SK-N-SH (cell line): Measurements from ENCODE around the gene ZNF888. TPM values are rescaled to one million over a fixed set of nuclear protein-coding genes. Genes with fewer than 3 reads are reported as not detected.

Experiments used
- CTCF ChIA-PET: fragments of 300-600, 350-600 bp; formaldehyde crosslinking; extraction: SDS; loops from one replicate; lab custom pipeline; 2021; lab: Yijun Ruan, JAX
- POLR2A ChIA-PET: fragments of 350-600 bp; sonication (Branson Sonifier 250); formaldehyde crosslinking; extraction: SDS; loops from one replicate; lab custom pipeline; 2020; ENCODE audit warnings: antibody characterized with exemption, inconsistent platforms; lab: Yijun Ruan, JAX
- DNase-seq: peaks from one replicate; pipeline ENCODE4 v3.0.0; 2012
- H2AFZ ChIP-seq: fragments of 200-600 bp; sonication (generic); 2 replicates; pipeline ENCODE4 v1.8.1; 2016; ENCODE audit warnings: antibody characterized with exemption, mild to moderate bottlenecking, low read depth
- H3F3A ChIP-seq: fragments of 200-600 bp; sonication (generic); replicated peaks from 2 replicates; pipeline ENCODE3; 2016; ENCODE audit warnings: antibody characterized with exemption, mild to moderate bottlenecking; ENCODE audit not compliant: insufficient read depth
- H3K27ac ChIP-seq, 2 experiments: fragments of 200-500 bp in 1 of 2; fragments of 200-600 bp in 1 of 2; sonication (Bioruptor generic) in 1 of 2; sonication (generic), shearing (Covaris generic) in 1 of 2; 2 replicates each; pipeline versions ENCODE4 v1.5.1 to v1.6.1; 2014 to 2016; ENCODE audit warnings: low read depth in 2 of 2, inconsistent platforms in 1 of 2, low read length in 1 of 2, mild to moderate bottlenecking in 1 of 2, mixed read lengths in 1 of 2
- H3K27me3 ChIP-seq: fragments of 200-600 bp; sonication (generic), shearing (Covaris generic); 2 replicates; pipeline ENCODE4 v1.6.1; 2016; ENCODE audit warnings: mixed run types; ENCODE audit not compliant: insufficient read depth
- H3K36me3 ChIP-seq, 2 experiments: fragments of 200-500 bp in 1 of 2; fragments of 200-600 bp in 1 of 2; sonication (Bioruptor generic) in 1 of 2; sonication (generic) in 1 of 2; replicated peaks in 1 of 2; 2 replicates each; pipeline versions ENCODE3 to v1.5.1; 2014 to 2016; ENCODE audit warnings: low read length in 1 of 2, mild to moderate bottlenecking in 1 of 2; ENCODE audit not compliant: insufficient read depth in 2 of 2, control insufficient read depth in 1 of 2
- H3K4me1 ChIP-seq, 2 experiments: fragments of 200-500 bp in 1 of 2; fragments of 200-600 bp in 1 of 2; sonication (Bioruptor generic) in 1 of 2; sonication (generic), shearing (Covaris generic) in 1 of 2; 2 replicates each; pipeline versions ENCODE4 v1.5.1 to v1.6.1; 2014 to 2016; ENCODE audit warnings: low read depth in 1 of 2, low read length in 1 of 2, mixed run types in 1 of 2; ENCODE audit not compliant: insufficient read depth in 2 of 2, control insufficient read depth in 1 of 2
- H3K4me2 ChIP-seq: fragments of 200-600 bp; sonication (generic), shearing (Covaris generic); 2 replicates; pipeline ENCODE4 v1.6.1; 2017; ENCODE audit warnings: mixed run types
- H3K4me3 ChIP-seq, 2 experiments: fragments of 200-500 bp in 1 of 2; fragments of 200-600 bp in 1 of 2; sonication (Bioruptor generic) in 1 of 2; sonication (generic), shearing (Covaris generic) in 1 of 2; 2 replicates each; pipeline versions ENCODE4 v1.5.1 to v1.8.1; 2014 to 2016; ENCODE audit warnings: low read depth in 2 of 2, inconsistent platforms in 1 of 2, low read length in 1 of 2, mild to moderate bottlenecking in 1 of 2, mixed read lengths in 1 of 2, moderate library complexity in 1 of 2
- H3K79me2 ChIP-seq: fragments of 200-600 bp; sonication (generic); 2 replicates; pipeline ENCODE4 v1.8.1; 2017; ENCODE audit warnings: mild to moderate bottlenecking; ENCODE audit not compliant: insufficient read depth
- H3K9ac ChIP-seq: fragments of 200-600 bp; sonication (generic); 2 replicates; pipeline ENCODE4 v1.6.1; 2017; ENCODE audit warnings: mixed run types
- H3K9me2 ChIP-seq: fragments of 200-600 bp; sonication (generic); 2 replicates; pipeline ENCODE4 v1.6.1; 2017; ENCODE audit warnings: mixed run types
- H3K9me3 ChIP-seq: fragments of 200-600 bp; sonication (generic); 2 replicates; pipeline ENCODE4 v1.6.1; 2017; ENCODE audit warnings: mixed run types, mild to moderate bottlenecking, moderate library complexity
- H4K20me1 ChIP-seq: fragments of 200-600 bp; sonication (generic); 2 replicates; pipeline ENCODE4 v1.6.1; 2017; ENCODE audit warnings: mild to moderate bottlenecking, mixed run types; ENCODE audit not compliant: insufficient read depth
- CHD2 ChIP-seq: fragments of 150-350 bp; IDR thresholded peaks from 2 replicates; pipeline ENCODE4 v1.6.1; 2018; ENCODE audit warnings: low read length; ENCODE audit not compliant: partially characterized antibody
- EP300 ChIP-seq, 2 experiments: IDR thresholded peaks; 2 replicates each; pipeline versions ENCODE4 v1.4.0 to v1.6.1; 2012; ENCODE audit warnings: borderline replicate concordance in 1 of 2, low read depth in 1 of 2, low read length in 1 of 2
- EZH2phosphoT487 ChIP-seq: fragments of 200-600 bp; sonication (generic); IDR thresholded peaks from 2 replicates; pipeline ENCODE4 v1.6.1; 2017; ENCODE audit warnings: low read depth, mixed run types, mild to moderate bottlenecking, antibody characterized with exemption, moderate library complexity, borderline replicate concordance
- FOXM1 ChIP-seq: IDR thresholded peaks from 2 replicates; pipeline ENCODE4 v1.4.0; 2012; ENCODE audit warnings: low read depth, mild to moderate bottlenecking
- GATA2 ChIP-seq: sonication (generic); formaldehyde crosslinking; IDR thresholded peaks from 2 replicates; pipeline ENCODE4 v1.5.0; 2020; ENCODE audit warnings: mild to moderate bottlenecking, missing genetic modification reagents
- MAX ChIP-seq: IDR thresholded peaks from 2 replicates; pipeline ENCODE4 v1.4.0; 2012; ENCODE audit warnings: low read depth
- NRF1 ChIP-seq: IDR thresholded peaks from 2 replicates; pipeline ENCODE4 v1.6.1; 2012; ENCODE audit warnings: low read depth, mild to moderate bottlenecking, low read length
- RCOR1 ChIP-seq: fragments of 150-350 bp; IDR thresholded peaks from 2 replicates; pipeline ENCODE4 v1.6.1; 2017; ENCODE audit warnings: antibody characterized with exemption, low read length
- RXRA ChIP-seq: IDR thresholded peaks from 2 replicates; pipeline ENCODE4 v1.4.0; 2012; ENCODE audit warnings: low read depth, mild to moderate bottlenecking, borderline replicate concordance
- SIN3A ChIP-seq: IDR thresholded peaks from 2 replicates; pipeline ENCODE4 v1.6.1; 2012; ENCODE audit warnings: low read depth, mild to moderate bottlenecking, low read length, moderate library complexity, borderline replicate concordance
- SMC3 ChIP-seq: IDR thresholded peaks from 2 replicates; pipeline ENCODE4 v1.6.1; 2012; ENCODE audit warnings: low read depth, low read length, improper control_type of control experiment
- TAF1 ChIP-seq: IDR thresholded peaks from 2 replicates; pipeline ENCODE4 v1.6.1; 2012; ENCODE audit warnings: low read depth, mild to moderate bottlenecking, low read length, moderate library complexity, borderline replicate concordance
- TCF12 ChIP-seq: IDR thresholded peaks from 2 replicates; pipeline ENCODE4 v1.4.0; 2012
- TEAD4 ChIP-seq: IDR thresholded peaks from 2 replicates; pipeline ENCODE4 v1.4.0; 2012; ENCODE audit warnings: mild to moderate bottlenecking, borderline replicate concordance; ENCODE audit not compliant: insufficient read depth
- WGBS: methylation state at CpG from one replicate; pipeline ENCODE4 v1.1.6; 2017; ENCODE audit warnings: low lambda C conversion rate; 5-methylcytosine and 5-hydroxymethylcytosine counted together
- polyA plus RNA-seq, 3 experiments: library from polyadenylated mRNA; depleted of rRNA; stranded (reverse); fragments of >200 nt; gene quantifications; 2 replicates each; pipeline ENCODE4 v1.2.3, GENCODE V29; 2012
- TF ChIP-seq, protein P1 (sequence below): IDR thresholded peaks from 2 replicates; pipeline ENCODE4 v1.6.1; 2012; ENCODE audit warnings: mild to moderate bottlenecking, low read depth, low read length, moderate library complexity
- TF ChIP-seq, protein P2 (sequence below): fragments of 150-350 bp; IDR thresholded peaks from 2 replicates; pipeline ENCODE4 v1.6.1; 2016; ENCODE audit warnings: mild to moderate bottlenecking, low read depth, low read length

ZNF888 gene
- polyA plus RNA-seq, 1 of the 3 experiments (the other 2 are of a cell fraction): 0.46 TPM

DNA sequence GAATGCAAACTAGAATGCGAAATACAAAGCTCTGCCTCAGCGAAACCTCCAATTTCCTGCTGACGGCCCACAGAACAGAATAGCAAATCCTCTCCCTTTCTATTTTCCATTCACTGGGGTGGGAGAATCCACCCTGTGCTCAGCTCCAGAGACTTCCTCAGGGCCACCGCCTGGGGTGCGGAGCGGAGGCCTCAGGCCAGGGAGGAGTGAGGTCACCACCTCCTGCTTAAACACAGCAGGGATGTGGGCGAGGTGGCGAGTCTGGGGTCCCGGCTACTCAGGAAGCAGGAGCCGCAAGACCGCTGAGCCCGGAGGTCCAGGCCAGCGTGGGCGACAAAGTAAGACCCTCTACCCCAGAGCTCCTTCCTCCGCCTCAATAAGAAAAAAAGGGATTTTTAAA, 25.1 kb downstream of the ZNF888 start:
- WGBS: 93% methylated on average over 15 of the region's 15 CpGs
- Histone ChIP-seq H3K79me2 (peaks cover 36% of the 10 kb centered on the region), H3K27ac (peak overlapping the region in 1 of 2 experiments; percentile 89; a peak in 1 of 4 replicates), H3K4me1 (no peaks in the 10 kb centered on the region; a peak in 1 of 4 replicates), H3K4me2 (peak overlapping the region; percentile 88; the same call in 1 of the 2 replicates), H3F3A (peaks cover 3% of the 10 kb centered on the region), H3K27me3 (no peaks in the 10 kb centered on the region), H3K36me3 (peaks cover 0 to 16% of the 10 kb centered on the region in 2 experiments), H3K4me3 (peak overlapping the region in 1 of 2 experiments; percentile 98; a peak in 1 of 4 replicates), H3K9ac (no peak overlapping the region), H3K9me3 (no peaks in the 10 kb centered on the region), H3K9me2 (no peaks in the 10 kb centered on the region), H4K20me1 (no peaks in the 10 kb centered on the region), H2AFZ (peak overlapping the region; percentile 95; the same call in 1 of the 2 replicates)
- POLR2A ChIA-PET: no interaction called here
- no peak for TF ChIP-seq EZH2phosphoT487
- no peak for TF ChIP-seq SIN3A
- TF ChIP-seq FOXM1: no peak
- no peak for TF ChIP-seq TEAD4
- TF ChIP-seq CHD2: no peak
- TF ChIP-seq TAF1: no peak
- TF ChIP-seq RCOR1: no peak
- TF ChIP-seq, protein P1, sequence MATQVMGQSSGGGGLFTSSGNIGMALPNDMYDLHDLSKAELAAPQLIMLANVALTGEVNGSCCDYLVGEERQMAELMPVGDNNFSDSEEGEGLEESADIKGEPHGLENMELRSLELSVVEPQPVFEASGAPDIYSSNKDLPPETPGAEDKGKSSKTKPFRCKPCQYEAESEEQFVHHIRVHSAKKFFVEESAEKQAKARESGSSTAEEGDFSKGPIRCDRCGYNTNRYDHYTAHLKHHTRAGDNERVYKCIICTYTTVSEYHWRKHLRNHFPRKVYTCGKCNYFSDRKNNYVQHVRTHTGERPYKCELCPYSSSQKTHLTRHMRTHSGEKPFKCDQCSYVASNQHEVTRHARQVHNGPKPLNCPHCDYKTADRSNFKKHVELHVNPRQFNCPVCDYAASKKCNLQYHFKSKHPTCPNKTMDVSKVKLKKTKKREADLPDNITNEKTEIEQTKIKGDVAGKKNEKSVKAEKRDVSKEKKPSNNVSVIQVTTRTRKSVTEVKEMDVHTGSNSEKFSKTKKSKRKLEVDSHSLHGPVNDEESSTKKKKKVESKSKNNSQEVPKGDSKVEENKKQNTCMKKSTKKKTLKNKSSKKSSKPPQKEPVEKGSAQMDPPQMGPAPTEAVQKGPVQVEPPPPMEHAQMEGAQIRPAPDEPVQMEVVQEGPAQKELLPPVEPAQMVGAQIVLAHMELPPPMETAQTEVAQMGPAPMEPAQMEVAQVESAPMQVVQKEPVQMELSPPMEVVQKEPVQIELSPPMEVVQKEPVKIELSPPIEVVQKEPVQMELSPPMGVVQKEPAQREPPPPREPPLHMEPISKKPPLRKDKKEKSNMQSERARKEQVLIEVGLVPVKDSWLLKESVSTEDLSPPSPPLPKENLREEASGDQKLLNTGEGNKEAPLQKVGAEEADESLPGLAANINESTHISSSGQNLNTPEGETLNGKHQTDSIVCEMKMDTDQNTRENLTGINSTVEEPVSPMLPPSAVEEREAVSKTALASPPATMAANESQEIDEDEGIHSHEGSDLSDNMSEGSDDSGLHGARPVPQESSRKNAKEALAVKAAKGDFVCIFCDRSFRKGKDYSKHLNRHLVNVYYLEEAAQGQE: no peak
- no peak for TF ChIP-seq SMC3
- TF ChIP-seq GATA2 (CRISPR knock-in tag): no peak
- TF ChIP-seq EP300 (IDR thresholded peaks at IDR 0.05; ENCODE audit: borderline replicate concordance in 1 of 2, low read depth in 1 of 2, low read length in 1 of 2): no peak
- TF ChIP-seq RXRA: no peak
- TF ChIP-seq TCF12: no peak
- TF ChIP-seq NRF1: no peak
- TF ChIP-seq, protein P2, sequence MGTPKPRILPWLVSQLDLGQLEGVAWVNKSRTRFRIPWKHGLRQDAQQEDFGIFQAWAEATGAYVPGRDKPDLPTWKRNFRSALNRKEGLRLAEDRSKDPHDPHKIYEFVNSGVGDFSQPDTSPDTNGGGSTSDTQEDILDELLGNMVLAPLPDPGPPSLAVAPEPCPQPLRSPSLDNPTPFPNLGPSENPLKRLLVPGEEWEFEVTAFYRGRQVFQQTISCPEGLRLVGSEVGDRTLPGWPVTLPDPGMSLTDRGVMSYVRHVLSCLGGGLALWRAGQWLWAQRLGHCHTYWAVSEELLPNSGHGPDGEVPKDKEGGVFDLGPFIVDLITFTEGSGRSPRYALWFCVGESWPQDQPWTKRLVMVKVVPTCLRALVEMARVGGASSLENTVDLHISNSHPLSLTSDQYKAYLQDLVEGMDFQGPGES: no peak
- TF ChIP-seq MAX: no peak
- CTCF ChIA-PET: no interaction called here
- no peak for DNase-seq
